ENCODE data around the gene ARHGEF12.

The ARHGEF12 gene

GRCh38 chr11:120376547-120377182 is 40.5 kb downstream of the ARHGEF12 start:
- DNase-seq (ENCODE audit: low read depth, low spot score): no peak
- Histone ChIP-seq H3K9me3 (ENCODE audit: low read depth, low read length) (no peaks in the 10 kb centered on the region), H3K36me3 (ENCODE audit: insufficient read depth, low read length) (peaks cover 5% of the 10 kb centered on the region), H3K27ac (no peak overlapping the region), H3K9ac (ENCODE audit: insufficient read length) (no peak overlapping the region), H3K4me3 (no peak overlapping the region)
- TF ChIP-seq POLR2AphosphoS5 (IDR thresholded peaks at IDR 0.05; ENCODE audit: borderline replicate concordance, low read depth, low read length): no peak

DNA sequence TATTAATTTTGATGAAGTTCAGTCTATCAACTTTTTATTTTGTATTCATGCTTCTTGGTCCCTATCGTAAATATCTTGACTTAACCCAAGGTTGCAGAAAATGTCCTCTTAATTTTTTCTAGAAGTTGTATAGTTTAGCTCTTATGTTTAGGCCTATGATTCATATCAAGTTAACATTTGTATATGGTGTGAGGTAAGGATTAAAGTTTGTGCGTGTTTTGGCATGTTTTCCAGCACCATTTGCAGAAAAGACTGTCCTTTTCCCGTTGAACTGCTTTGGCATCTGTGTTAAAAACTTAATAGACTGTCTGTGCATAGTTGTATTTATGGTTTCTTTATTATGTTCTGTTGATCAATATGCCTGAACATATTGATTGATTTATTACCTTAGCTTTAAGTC is 42.3 kb downstream of the ARHGEF12 start:
- no peak overlapping the region for H3K9ac ChIP-seq (ENCODE audit: insufficient read length)
- no peaks in the 10 kb centered on the region for H3K9me3 ChIP-seq (ENCODE audit: low read depth, low read length)
- no peak overlapping the region for H3K27ac ChIP-seq

DNA sequence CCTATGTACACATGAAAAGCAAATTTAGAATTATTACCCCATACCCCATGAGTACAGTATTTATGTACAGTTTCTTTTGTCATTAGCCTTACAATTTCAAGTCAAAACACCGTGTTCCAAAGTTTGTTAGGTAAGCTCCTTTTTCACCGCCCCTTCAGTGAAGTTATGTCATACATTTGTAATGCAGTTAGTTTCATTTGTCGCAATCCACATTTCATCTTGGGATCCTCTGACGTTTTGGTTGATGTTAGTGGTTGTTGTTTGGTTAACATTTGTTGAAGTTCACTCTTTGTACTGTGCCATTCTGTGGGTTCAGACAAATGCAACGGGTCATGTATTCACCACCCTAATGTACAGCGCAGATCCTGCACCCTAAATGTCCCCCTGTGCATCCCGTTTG is 45.2 kb downstream of the ARHGEF12 start:
- no peak overlapping the region for H3K27ac ChIP-seq
- peaks cover 5% of the 10 kb centered on the region for H3K36me3 ChIP-seq (ENCODE audit: insufficient read depth, low read length)
- H3K9me3 ChIP-seq (ENCODE audit: low read depth, low read length): no peaks in the 10 kb centered on the region
- DNase-seq (ENCODE audit: low read depth, low spot score): no peak
- no peak overlapping the region for H3K9ac ChIP-seq (ENCODE audit: insufficient read length)
- TF ChIP-seq FOXP2 (optimal IDR thresholded peaks at IDR 0.05; ENCODE audit: control extremely low read depth, extremely low read length, insufficient read depth) (no peak), POLR2AphosphoS5 (IDR thresholded peaks at IDR 0.05; ENCODE audit: borderline replicate concordance, low read depth, low read length) (no peak), EZH2 (IDR thresholded peaks at IDR 0.05) (no peak)
- H3K4me3 ChIP-seq: no peak overlapping the region

More for the DNA sequence above, 42.3 kb downstream of the ARHGEF12 start:
- Histone ChIP-seq H3K36me3 (ENCODE audit: insufficient read depth, low read length) (peaks cover 5% of the 10 kb centered on the region), H3K4me3 (no peak overlapping the region)
- DNase-seq (ENCODE audit: low read depth, low spot score): no peak
- TF ChIP-seq EZH2 (IDR thresholded peaks at IDR 0.05) (no peak), FOXP2 (optimal IDR thresholded peaks at IDR 0.05; ENCODE audit: control extremely low read depth, extremely low read length, insufficient read depth) (no peak), POLR2AphosphoS5 (IDR thresholded peaks at IDR 0.05; ENCODE audit: borderline replicate concordance, low read depth, low read length) (no peak)

GRCh38 chr11:120383518-120384155 is 47.4 kb downstream of the ARHGEF12 start:
- Histone ChIP-seq H3K4me3 (no peak overlapping the region), H3K9me3 (ENCODE audit: low read depth, low read length) (no peaks in the 10 kb centered on the region), H3K36me3 (ENCODE audit: insufficient read depth, low read length) (peaks cover 3% of the 10 kb centered on the region; the same call in 1 of the 2 replicates), H3K27ac (peak overlapping the region; percentile 86), H3K9ac (ENCODE audit: insufficient read length) (no peak overlapping the region)
- TF ChIP-seq FOXP2 (optimal IDR thresholded peaks at IDR 0.05; ENCODE audit: control extremely low read depth, extremely low read length, insufficient read depth) (no peak), EZH2 (IDR thresholded peaks at IDR 0.05) (no peak), POLR2AphosphoS5 (IDR thresholded peaks at IDR 0.05; ENCODE audit: borderline replicate concordance, low read depth, low read length) (no peak)
- no peak for DNase-seq (ENCODE audit: low read depth, low spot score)

- Histone ChIP-seq H3K27ac (peak overlapping the region; percentile 86), H3K9me3 (ENCODE audit: low read depth, low read length) (no peaks in the 10 kb centered on the region), H3K36me3 (ENCODE audit: insufficient read depth, low read length) (no peaks in the 10 kb centered on the region), H3K4me3 (peak overlapping the region; percentile 48), H3K9ac (ENCODE audit: insufficient read length) (peak overlapping the region; percentile 20)
- TF ChIP-seq EZH2 (IDR thresholded peaks at IDR 0.05): no peak
- DNase-seq (ENCODE audit: low read depth, low spot score): peak; percentile 79
Observed at GRCh38 chr11:120384476-120384875, 48.3 kb downstream of the ARHGEF12 start.

DNA sequence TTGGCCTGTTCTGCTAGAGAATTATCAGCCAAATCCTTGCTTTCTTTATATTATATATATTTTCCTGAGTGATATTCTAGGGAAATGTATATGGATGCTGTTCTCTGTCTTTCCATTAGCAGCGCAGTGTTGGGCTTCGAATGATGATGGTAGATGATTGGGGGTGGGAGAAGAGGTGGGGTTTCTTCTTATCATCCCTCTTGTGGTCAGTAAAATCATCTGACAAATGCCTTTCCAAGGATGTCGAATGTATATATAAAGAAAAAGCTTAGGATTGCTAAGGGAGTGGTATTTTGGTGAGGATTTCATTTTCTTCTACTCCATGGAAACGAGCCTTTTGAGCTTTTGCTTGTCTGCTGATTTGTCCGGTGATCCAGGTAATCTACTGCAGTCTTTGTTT is 48.9 kb downstream of the ARHGEF12 start:
- TF ChIP-seq POLR2AphosphoS5 (IDR thresholded peaks at IDR 0.05; ENCODE audit: borderline replicate concordance, low read depth, low read length) (no peak), EZH2 (IDR thresholded peaks at IDR 0.05) (no peak), FOXP2 (optimal IDR thresholded peaks at IDR 0.05; ENCODE audit: control extremely low read depth, extremely low read length, insufficient read depth) (no peak)

GRCh38 chr11:120385655-120386054 is 49.4 kb downstream of the ARHGEF12 start:
- no peak for TF ChIP-seq POLR2AphosphoS5 (IDR thresholded peaks at IDR 0.05; ENCODE audit: borderline replicate concordance, low read depth, low read length)
- no peak for TF ChIP-seq EZH2 (IDR thresholded peaks at IDR 0.05)
- no peak for TF ChIP-seq FOXP2 (optimal IDR thresholded peaks at IDR 0.05; ENCODE audit: control extremely low read depth, extremely low read length, insufficient read depth)
- no peak for DNase-seq (ENCODE audit: low read depth, low spot score)
- peak overlapping the region; percentile 86; the same call in 1 of the 2 replicates for H3K27ac ChIP-seq

More for the DNA sequence above, 48.9 kb downstream of the ARHGEF12 start:
- H3K9ac ChIP-seq (ENCODE audit: insufficient read length): no peak overlapping the region
- no peak for DNase-seq (ENCODE audit: low read depth, low spot score)
- H3K27ac ChIP-seq: peak overlapping the region; percentile 86
- H3K4me3 ChIP-seq: peak overlapping the region; percentile 48
- no peaks in the 10 kb centered on the region for H3K9me3 ChIP-seq (ENCODE audit: low read depth, low read length)
- H3K36me3 ChIP-seq (ENCODE audit: insufficient read depth, low read length): no peaks in the 10 kb centered on the region

GRCh38 chr11:120386318-120386717 is 50.1 kb downstream of the ARHGEF12 start:
- Histone ChIP-seq H3K4me3 (peak overlapping the region; percentile 48), H3K27ac (peak overlapping the region; percentile 86; the same call in 1 of the 2 replicates), H3K36me3 (ENCODE audit: insufficient read depth, low read length) (no peaks in the 10 kb centered on the region), H3K9me3 (ENCODE audit: low read depth, low read length) (no peaks in the 10 kb centered on the region), H3K9ac (ENCODE audit: insufficient read length) (peak overlapping the region; percentile 6)
- no peak for TF ChIP-seq FOXP2 (optimal IDR thresholded peaks at IDR 0.05; ENCODE audit: control extremely low read depth, extremely low read length, insufficient read depth)
- no peak for TF ChIP-seq EZH2 (IDR thresholded peaks at IDR 0.05)
- TF ChIP-seq POLR2AphosphoS5 (IDR thresholded peaks at IDR 0.05; ENCODE audit: borderline replicate concordance, low read depth, low read length): no peak
- no peak for DNase-seq (ENCODE audit: low read depth, low spot score)

More at GRCh38 chr11:120385655-120386054, 49.4 kb downstream of the ARHGEF12 start:
- Histone ChIP-seq H3K9me3 (ENCODE audit: low read depth, low read length) (no peaks in the 10 kb centered on the region), H3K4me3 (peak overlapping the region; percentile 48), H3K36me3 (ENCODE audit: insufficient read depth, low read length) (no peaks in the 10 kb centered on the region), H3K9ac (ENCODE audit: insufficient read length) (no peak overlapping the region)

Measured in SK-N-MC (cell line).